Measurements from ENCODE around the gene MAP1LC3A.

GRCh38 chr20:34582911-34583310 lies 24.4 kb downstream of the MAP1LC3A start:
- TF ChIP-seq, protein P1, sequence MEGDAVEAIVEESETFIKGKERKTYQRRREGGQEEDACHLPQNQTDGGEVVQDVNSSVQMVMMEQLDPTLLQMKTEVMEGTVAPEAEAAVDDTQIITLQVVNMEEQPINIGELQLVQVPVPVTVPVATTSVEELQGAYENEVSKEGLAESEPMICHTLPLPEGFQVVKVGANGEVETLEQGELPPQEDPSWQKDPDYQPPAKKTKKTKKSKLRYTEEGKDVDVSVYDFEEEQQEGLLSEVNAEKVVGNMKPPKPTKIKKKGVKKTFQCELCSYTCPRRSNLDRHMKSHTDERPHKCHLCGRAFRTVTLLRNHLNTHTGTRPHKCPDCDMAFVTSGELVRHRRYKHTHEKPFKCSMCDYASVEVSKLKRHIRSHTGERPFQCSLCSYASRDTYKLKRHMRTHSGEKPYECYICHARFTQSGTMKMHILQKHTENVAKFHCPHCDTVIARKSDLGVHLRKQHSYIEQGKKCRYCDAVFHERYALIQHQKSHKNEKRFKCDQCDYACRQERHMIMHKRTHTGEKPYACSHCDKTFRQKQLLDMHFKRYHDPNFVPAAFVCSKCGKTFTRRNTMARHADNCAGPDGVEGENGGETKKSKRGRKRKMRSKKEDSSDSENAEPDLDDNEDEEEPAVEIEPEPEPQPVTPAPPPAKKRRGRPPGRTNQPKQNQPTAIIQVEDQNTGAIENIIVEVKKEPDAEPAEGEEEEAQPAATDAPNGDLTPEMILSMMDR (IDR thresholded peaks at IDR 0.05; ENCODE audit: low read depth, low read length) = no peak
- TF ChIP-seq EZH2phosphoT487 (IDR thresholded peaks at IDR 0.05; ENCODE audit: low read depth) = no peak
